Measurements from ENCODE around the gene SSH2.

The SSH2 gene

GRCh38 chr17:29596811-29597210, 333.2 kb downstream of the SSH2 start:
- no peak for DNase-seq

- no peak for DNase-seq
Measured at GRCh38 chr17:29595943-29596774, 333.9 kb downstream of the SSH2 start.

GRCh38 chr17:29595107-29595942, 334.7 kb downstream of the SSH2 start:
- DNase-seq, result no peak

DNA sequence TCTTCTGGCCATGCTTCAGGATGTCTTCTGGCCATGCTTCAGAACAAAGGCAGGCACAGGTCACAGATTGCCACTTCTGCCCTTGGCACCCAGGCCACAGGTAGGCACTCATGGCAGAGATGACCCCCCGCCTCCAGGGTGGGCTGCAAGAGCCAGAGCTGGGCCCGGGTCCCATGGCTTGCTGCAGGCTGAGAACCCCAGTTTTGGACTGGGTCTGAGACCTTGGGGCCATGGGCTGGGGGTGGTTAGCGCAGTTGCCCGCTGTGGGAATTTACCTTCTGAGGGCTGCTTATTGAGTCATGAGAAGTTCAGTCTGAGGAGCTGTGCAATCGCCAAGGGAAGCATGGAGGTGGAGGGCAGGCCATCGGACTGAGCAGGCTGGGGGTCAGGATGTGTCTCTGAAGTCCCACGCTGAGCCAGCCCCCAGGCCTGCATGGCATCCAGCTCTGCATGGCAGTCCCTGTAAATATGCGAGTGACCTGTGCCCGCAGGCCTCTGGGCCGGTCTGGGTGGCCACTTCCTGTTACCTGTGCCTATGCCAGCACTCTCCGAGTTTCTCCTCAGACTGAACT, 335.4 kb downstream of the SSH2 start:
- no peak for DNase-seq

- DNase-seq, result no peak
Measured at GRCh38 chr17:29593591-29594518, 336.2 kb downstream of the SSH2 start.

DNA sequence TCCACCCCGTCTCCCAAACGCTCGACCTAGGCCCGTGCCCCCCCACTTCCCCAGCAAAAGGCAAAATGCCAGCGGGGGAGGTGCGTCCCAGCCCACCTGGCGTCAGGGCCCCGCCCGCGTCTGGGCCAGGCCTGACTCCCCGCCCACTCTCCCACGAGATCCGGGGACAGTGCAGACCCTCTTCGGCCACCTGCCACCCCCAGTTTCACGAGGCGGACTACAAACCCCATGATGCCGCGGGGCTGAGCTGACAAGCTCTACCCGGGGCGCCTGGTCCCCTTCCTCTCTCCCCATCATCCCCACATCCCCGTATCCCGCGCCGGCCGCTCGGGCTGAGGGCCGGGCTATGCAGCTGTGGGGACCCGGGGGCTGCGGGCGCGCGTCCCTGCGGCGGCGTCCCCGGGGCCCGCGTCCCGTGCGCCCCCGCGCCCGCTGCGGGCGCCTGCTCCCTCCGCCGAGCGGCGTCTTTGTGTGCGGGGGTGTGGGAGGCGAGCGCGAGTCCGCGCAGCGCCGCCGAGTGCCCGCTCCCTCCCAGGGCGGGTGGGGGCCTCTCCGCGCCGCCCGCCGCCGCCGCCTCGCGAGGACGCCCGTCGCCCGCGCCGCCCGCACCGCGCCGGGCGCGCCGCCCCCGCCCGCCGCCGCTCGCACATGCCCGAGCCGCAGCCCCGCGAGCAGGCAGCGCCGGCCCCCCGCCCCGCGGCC, 337.0 kb downstream of the SSH2 start, which contains the start of gene ANKRD13B:
TSS of gene ANKRD13B (plus strand) at position 283 of the 702 bp plus-strand sequence. CDS start 490 bp downstream, outside the sequence.
- DNase-seq, result no peak

DNA sequence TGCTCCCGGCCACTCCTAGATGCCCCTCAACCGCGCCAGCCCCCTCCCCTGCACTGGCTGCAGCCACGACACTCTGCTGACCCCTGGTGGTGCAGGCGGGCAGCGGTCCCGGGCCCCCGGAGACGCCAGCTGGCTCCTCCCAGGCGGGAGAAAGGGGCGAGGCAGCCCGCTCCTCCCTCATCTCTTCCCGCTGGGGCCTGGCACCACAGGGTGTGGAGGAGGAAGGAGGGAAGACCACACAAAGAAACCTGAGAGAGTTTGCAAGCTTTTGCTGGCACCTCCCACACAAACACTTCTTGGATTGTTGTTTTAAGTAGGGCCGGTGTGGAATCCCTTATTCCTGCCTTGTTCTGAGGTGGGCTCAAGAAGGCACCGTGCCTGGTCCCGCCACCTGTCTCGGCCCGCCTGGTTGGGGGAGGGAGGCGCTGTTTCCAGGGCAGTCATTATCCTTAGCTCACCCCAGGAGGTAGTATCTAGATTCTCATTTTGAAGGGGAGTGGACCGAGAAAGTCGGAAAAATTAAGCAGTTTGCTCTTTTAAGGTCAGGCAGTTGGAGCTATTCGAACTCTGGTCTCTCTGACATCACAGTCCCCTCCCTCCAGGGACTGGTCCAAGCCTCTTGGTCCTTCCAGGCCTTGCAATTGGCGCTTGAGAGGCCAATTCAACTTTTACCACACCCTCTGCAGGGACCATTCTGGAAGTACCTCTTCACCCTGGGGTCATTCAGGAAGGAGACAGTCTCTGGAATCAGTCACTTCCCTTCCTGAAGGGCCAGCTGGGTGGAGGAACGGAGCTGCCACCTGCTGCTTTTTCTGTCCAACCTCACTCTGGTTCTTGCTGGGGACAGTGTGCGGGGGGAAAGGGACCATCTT, 338.1 kb downstream of the SSH2 start:
- peak; percentile 52 for DNase-seq

DNA sequence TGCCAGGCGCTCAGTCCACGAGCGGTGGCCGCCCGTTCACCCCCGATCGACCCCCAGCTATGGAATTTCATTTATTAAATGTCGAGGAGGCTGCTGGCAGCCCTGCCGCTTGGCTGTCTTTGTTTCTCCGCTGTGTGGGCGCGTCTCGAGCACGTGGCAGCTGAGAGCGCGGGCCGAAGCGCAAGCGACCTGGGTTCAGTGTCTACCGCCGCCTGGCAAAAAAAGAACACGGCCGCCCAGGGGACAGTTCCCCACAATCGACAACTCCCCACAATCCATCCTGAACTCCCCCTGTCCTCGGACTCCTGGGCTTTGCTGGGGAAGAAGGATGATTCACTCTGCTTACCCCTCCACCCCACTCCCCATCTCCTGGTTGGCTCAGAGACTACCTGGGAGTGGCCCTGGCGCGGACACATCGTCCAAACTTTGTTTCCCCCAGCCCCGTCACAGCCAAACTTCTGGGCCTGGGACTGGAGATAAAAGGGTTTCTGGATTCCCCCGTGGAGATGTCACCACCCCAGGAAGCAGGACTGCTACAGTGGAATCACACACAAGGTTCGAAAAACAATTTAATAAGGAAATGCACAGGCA, 338.8 kb downstream of the SSH2 start:
- no peak for DNase-seq

DNA sequence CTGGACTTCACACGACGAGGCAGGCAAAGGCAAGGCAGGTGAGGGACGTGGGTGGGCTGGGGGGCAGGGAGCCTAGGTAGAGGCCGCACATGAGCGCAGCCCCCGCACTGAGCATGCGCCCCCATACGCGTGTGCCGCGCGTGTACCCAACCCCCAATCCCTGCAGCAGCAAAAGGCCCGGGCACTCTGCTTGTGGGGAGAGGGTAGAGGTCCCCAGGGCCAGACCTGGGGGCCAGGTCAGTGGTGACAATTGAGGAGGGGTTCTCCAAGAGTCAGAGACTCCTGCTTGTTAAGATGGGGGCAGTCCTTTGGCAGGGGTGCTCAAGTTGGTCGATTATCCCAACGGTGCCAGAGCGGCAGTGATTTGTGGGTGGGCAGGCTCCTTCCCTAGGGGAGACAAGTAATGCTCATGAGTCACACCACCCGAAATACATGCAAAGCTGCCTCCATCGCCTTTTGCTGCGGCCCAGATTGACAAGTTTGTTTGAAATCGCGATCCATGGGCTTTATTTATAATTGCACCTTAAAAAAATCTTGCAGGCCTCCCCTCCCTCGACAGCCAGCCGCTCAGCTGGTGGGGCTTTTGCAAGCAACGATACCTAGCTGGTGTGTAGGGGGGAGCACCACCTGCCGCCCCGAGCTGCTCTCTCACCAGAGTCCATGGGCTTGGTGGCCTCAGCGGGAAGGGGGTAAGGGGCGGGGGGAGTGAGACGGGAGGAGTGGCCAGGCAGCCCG, 339.4 kb downstream of the SSH2 start:
- no peak for DNase-seq

- DNase-seq, result peak; percentile 78
Measured at GRCh38 chr17:29589524-29590410, 340.3 kb downstream of the SSH2 start, which contains the start of gene GIT1. Gene GIT1, minus strand, starts transcription at chr17:29589648. Its CDS starts 270 bp downstream, at chr17:29589378.

DNA sequence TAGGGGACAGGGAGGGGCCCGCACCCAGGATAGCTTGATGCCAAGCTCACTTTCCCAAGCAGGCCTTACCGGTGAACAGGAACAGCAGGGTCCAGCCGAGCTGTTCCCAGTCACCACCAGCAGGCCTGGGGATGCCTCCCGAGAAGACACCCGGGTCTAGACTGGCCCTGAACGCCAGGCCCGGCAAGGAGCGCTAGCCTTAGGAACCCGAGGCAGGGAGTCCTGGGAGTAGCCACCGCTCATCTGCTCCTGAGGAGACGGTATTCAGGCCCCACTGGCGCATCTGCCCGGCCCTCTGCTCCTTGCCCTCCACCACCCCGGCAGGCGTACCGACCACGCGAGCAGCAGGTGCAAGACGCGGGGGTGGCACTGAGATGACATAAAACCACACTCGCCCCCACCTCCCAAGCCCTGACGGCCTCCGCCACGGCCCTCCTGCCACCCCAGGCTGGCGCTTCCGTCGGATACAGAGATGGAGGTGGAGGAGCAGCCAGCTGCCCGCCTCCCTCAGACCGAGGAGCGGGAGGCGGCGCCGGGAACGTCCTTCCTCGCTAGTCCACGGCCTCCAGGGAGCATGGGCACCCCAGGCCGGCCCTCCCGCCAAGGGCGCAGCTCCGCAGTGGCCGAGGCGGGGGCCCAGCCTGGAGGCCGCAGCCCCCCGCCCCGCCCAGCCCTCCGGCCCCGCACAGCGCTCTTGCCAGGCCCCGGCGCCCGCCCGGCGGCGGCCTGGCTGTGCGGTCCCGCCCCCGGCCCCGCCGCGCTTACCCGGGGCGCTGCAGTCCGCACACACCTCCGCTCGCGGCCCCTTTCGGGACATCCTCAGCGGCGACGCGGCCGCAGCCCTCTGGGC, 341.2 kb downstream of the SSH2 start:
- peak; percentile 58 for DNase-seq

GRCh38 chr17:29588017-29588561, 341.9 kb downstream of the SSH2 start:
- DNase-seq, result no peak

GRCh38 chr17:29587591-29587990, 342.4 kb downstream of the SSH2 start:
- no peak for DNase-seq

DNA sequence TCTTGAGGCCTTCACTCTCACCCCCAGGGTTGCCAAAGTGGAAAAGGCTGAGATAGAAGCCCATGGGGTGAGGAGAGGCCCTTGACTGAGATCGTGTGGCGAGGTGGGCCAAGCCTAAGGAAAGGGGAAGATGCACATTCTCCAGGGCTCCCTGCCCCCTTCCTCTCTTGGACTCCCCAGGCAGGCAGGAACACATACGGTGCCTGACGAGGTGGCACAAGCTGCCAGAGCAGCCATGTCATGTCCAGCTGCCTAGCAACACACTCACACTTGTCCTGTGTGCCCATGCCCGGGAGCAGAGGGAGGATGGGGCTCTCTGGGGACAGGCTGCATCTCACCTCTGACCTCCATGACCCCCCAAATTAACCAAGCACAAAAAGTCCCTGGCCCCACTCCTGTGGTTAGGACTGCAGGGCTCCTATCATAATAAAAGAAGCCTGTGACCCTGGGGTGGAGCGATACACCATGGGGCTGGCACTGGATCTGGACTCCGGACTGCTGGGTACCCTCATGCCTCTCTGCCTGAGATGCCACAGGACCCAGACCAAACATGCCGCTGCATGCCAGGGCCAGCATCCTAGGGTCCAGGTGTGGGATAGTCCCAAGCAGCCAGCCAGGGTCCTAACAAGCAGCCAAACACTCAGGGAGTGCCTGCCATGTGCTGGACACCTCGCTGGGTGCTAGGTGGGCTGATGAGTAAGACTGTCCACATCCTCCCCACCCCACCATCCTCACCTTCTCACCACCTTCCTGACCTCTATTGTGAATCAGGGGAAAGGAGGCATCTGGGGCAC, 343.2 kb downstream of the SSH2 start:
- DNase-seq, result no peak

DNA sequence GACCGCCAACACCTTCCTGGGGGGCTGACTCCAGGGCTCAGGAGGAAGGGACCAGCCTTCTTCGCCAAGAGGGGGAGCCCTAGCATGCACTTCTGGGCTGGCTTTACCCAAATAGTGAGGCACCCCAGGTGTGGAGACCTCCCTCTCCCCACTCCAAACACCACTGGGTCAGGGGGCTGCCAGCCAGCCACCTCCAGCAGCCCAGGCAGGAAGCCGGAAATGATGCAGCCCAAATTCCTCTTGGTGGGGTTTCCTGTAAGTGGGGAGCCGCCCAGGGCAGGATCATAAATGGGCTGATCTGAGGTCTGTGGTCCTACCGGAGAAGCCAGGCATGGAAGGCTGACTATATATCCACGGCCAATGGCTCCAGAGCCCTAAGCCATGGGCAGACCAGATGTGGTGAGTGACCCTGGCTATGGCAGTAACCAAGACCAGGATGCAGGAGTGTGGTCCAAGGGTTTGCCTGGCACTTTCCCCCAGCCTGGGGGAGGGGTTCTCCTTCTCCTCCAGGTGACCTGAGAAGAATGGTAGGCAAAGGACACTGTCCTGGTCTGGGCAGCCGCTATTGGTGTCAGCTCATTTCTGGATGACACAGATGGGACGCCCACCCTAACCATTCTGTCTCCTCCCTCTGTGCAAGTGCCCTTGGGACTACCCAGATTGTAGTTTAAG, 344.8 kb downstream of the SSH2 start:
- no peak for DNase-seq

Data from activated gamma-delta T cell (primary cell).